WTC11 (cell line): ENCODE results near the gene GRIN1. TPM values are rescaled to one million over a fixed set of nuclear protein-coding genes. Genes with fewer than 3 reads are reported as not detected.

ENCODE experiments used
- ATAC-seq: fragments of 200-7000 bp; cut with Tn5 transposase; 2 replicates; pipeline ENCODE4 v1.10.0; 2021; ENCODE audit warnings: mild to moderate bottlenecking, moderate library complexity
- CTCF ChIA-PET: fragments of 300-600 bp; sonication (Branson Sonifier 250); formaldehyde crosslinking; loops from one replicate; lab custom pipeline; 2021; ENCODE audit warnings: antibody characterized with exemption; lab: Charles Lee
- POLR2A ChIA-PET: fragments of 350-600 bp; sonication (Branson Sonifier 250); formaldehyde crosslinking; loops from one replicate; lab custom pipeline; 2021; ENCODE audit warnings: antibody characterized with exemption; lab: Charles Lee
- DNase-seq: peaks from one replicate; pipeline ENCODE4 v3.0.0; 2021; ENCODE audit warnings: low spot score
- H3K27ac Mint-ChIP-seq: 2 replicates; pipeline ENCODE4 v1.8.0; 2021; ENCODE audit warnings: mixed read lengths
- H3K27me3 Mint-ChIP-seq: 2 replicates; pipeline ENCODE4 v1.8.0; 2021; ENCODE audit warnings: low read depth, mild to moderate bottlenecking, moderate library complexity, mixed read lengths
- H3K36me3 Mint-ChIP-seq: 2 replicates; pipeline ENCODE4 v1.8.0; 2021; ENCODE audit warnings: mixed read lengths
- H3K4me1 Mint-ChIP-seq: 2 replicates; pipeline ENCODE4 v1.8.0; 2022; ENCODE audit warnings: mixed read lengths
- H3K4me3 Mint-ChIP-seq: 2 replicates; pipeline ENCODE4 v1.8.0; 2021; ENCODE audit warnings: mild to moderate bottlenecking, moderate library complexity, mixed read lengths
- H3K9me3 Mint-ChIP-seq: 2 replicates; pipeline ENCODE4 v1.8.0; 2021; ENCODE audit warnings: mixed read lengths
- ATF3 ChIP-seq: sonication (generic); formaldehyde crosslinking; conservative IDR thresholded peaks from 2 replicates; pipeline ENCODE4 v1.8.1; 2022; ENCODE audit warnings: mild to moderate bottlenecking, missing genetic modification reagents
- CBFB ChIP-seq: sonication (generic); formaldehyde crosslinking; IDR thresholded peaks from 2 replicates; pipeline ENCODE4 v1.8.1; 2022; ENCODE audit warnings: mild to moderate bottlenecking, low read depth, missing genetic modification reagents
- CDX4 ChIP-seq: fragments of 250-450 bp; sonication (Bioruptor Pico); IDR thresholded peaks from 2 replicates; pipeline ENCODE4 v1.9.0; 2021; ENCODE audit warnings: moderate library complexity, mild to moderate bottlenecking, inconsistent platforms, borderline replicate concordance
- ELF4 ChIP-seq: sonication (generic); formaldehyde crosslinking; IDR thresholded peaks from 2 replicates; pipeline ENCODE4 v1.8.1; 2022; ENCODE audit warnings: low read depth, mild to moderate bottlenecking, moderate library complexity, missing genetic modification reagents
- FOXJ3 ChIP-seq: sonication (generic); formaldehyde crosslinking; IDR thresholded peaks from 2 replicates; pipeline ENCODE4 v1.9.0; 2021; ENCODE audit warnings: missing genetic modification reagents, mild to moderate bottlenecking, borderline replicate concordance
- FOXP1 ChIP-seq: sonication (generic); formaldehyde crosslinking; IDR thresholded peaks from 2 replicates; pipeline ENCODE4 v1.8.0; 2022; ENCODE audit warnings: missing genetic modification reagents, mild to moderate bottlenecking, moderate library complexity, borderline replicate concordance
- FOXP4 ChIP-seq: sonication (generic); formaldehyde crosslinking; IDR thresholded peaks from 2 replicates; pipeline ENCODE4 v1.8.0; 2022; ENCODE audit warnings: mild to moderate bottlenecking, missing genetic modification reagents
- HMGA2 ChIP-seq: fragments of 250-450 bp; sonication (Bioruptor Pico); IDR thresholded peaks from 2 replicates; pipeline ENCODE4 v1.4.0; 2021; ENCODE audit warnings: mild to moderate bottlenecking, moderate library complexity
- PREB ChIP-seq: sonication (generic); formaldehyde crosslinking; IDR thresholded peaks from 2 replicates; pipeline ENCODE4 v1.8.1; 2022; ENCODE audit warnings: mild to moderate bottlenecking, missing genetic modification reagents, moderate library complexity, borderline replicate concordance
- SP1 ChIP-seq: sonication (generic); formaldehyde crosslinking; conservative IDR thresholded peaks from 2 replicates; pipeline ENCODE4 v1.8.1; 2022; ENCODE audit warnings: missing genetic modification reagents
- TEAD4 ChIP-seq: sonication (generic); formaldehyde crosslinking; IDR thresholded peaks from 2 replicates; pipeline ENCODE4 v1.8.0; 2022; ENCODE audit warnings: mild to moderate bottlenecking, missing genetic modification reagents
- TP53 ChIP-seq: sonication (generic); formaldehyde crosslinking; IDR thresholded peaks from 2 replicates; pipeline ENCODE4 v1.8.1; 2023; ENCODE audit warnings: mild to moderate bottlenecking, missing genetic modification reagents
- ZNF423 ChIP-seq: fragments of 250-450 bp; sonication (Bioruptor Pico); IDR thresholded peaks from 2 replicates; pipeline ENCODE4 v2.1.2; 2022; ENCODE audit warnings: mild to moderate bottlenecking, moderate library complexity
- total RNA-seq: library from RNA; stranded (reverse); gene quantifications from 3 replicates; pipeline ENCODE4 v1.2.3, GENCODE V29; 2021
- TF ChIP-seq, protein P1 (sequence below): sonication (generic); formaldehyde crosslinking; IDR thresholded peaks from 2 replicates; pipeline ENCODE4 v1.8.1; 2022; ENCODE audit warnings: mild to moderate bottlenecking, moderate library complexity, missing genetic modification reagents
- TF ChIP-seq, protein P2 (sequence below): sonication (generic); formaldehyde crosslinking; conservative IDR thresholded peaks from 2 replicates; pipeline ENCODE4 v1.8.1; 2023; ENCODE audit warnings: mild to moderate bottlenecking, low read depth, missing genetic modification reagents, moderate library complexity
- TF ChIP-seq, protein P3 (sequence below): sonication (generic); formaldehyde crosslinking; IDR thresholded peaks from 2 replicates; pipeline ENCODE4 v1.8.1; 2023; ENCODE audit warnings: mild to moderate bottlenecking, missing genetic modification reagents, borderline replicate concordance
- TF ChIP-seq, protein P4 (sequence below): sonication (generic); formaldehyde crosslinking; IDR thresholded peaks from 2 replicates; pipeline ENCODE4 v1.8.1; 2022; ENCODE audit warnings: low read depth, missing genetic modification reagents, borderline replicate concordance
- TF ChIP-seq, protein P5 (sequence below): fragments of 250-450 bp; sonication (Bioruptor Pico); IDR thresholded peaks from 2 replicates; pipeline ENCODE4 v1.8.0; 2021; ENCODE audit warnings: mild to moderate bottlenecking
- TF ChIP-seq, protein P6 (sequence below): sonication (generic); formaldehyde crosslinking; IDR thresholded peaks from 2 replicates; pipeline ENCODE4 v1.8.0; 2022; ENCODE audit warnings: mild to moderate bottlenecking, missing genetic modification reagents

Gene GRIN1
- total RNA-seq, 1 experiment from 2014 or later = 4.1 TPM

DNA sequence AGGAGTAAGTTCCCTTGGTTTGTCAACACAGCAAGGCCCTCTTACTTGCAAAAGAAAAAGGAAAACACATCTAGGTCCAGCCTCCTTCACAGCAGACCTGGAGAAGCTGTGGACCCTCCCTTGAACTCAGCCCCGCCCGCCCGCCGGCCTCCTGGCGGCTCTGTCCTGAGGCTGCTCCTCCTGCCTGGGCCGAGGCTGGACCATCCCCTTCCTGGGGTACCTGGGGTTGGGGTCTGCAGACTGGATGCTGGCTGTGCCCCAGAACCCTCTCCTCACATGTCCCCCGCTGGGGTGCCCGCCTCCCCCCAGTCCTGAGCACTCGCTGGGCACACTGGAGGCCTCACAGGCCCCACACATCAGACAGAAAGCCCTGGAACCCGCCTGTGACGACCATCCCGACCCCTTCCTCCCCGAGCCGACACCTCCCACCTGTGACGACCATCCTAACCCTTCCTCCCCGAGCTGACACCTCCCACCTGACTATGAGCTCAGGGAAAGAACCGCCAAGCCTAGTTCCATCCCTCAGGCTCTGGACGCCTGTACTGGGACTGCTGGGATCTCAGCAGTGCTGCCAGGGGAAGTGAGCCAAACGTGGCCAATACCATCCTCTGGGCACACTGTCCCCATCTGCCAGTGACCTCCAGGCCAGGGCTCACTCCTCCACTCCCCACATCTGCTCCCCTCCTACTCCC, 40.1 kb downstream of the GRIN1 start:
- DNase-seq (no peak), ATAC-seq (no peak)
- Mint-ChIP-seq H3K36me3 (peaks cover 9% of the 10 kb centered on the region), H3K9me3 (no peaks in the 10 kb centered on the region), H3K4me1 (no peaks in the 10 kb centered on the region), H3K27ac (no peak overlapping the region), H3K4me3 (no peak overlapping the region), H3K27me3 (no peaks in the 10 kb centered on the region; the same call in 1 of the 2 replicates)
- CTCF ChIA-PET = interaction anchor here (1.0 to 1.4 kb wide), 2 partner anchors 9 to 115 kb away, joined by 3 to 4 read pairs; partner anchors contain the start of gene LRRC26
- POLR2A ChIA-PET = no interaction called here
- TF ChIP-seq, protein P1, sequence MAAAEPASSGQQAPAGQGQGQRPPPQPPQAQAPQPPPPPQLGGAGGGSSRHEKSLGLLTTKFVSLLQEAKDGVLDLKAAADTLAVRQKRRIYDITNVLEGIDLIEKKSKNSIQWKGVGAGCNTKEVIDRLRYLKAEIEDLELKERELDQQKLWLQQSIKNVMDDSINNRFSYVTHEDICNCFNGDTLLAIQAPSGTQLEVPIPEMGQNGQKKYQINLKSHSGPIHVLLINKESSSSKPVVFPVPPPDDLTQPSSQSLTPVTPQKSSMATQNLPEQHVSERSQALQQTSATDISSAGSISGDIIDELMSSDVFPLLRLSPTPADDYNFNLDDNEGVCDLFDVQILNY = no peak
- no peak for TF ChIP-seq PREB (CRISPR knock-in tag)
- TF ChIP-seq SP1 (CRISPR knock-in tag) = no peak
- TF ChIP-seq TP53 (CRISPR knock-in tag) = no peak
- no peak for TF ChIP-seq CBFB (CRISPR knock-in tag)
- TF ChIP-seq FOXJ3 (CRISPR knock-in tag) = no peak
- no peak for TF ChIP-seq TEAD4 (CRISPR knock-in tag)
- TF ChIP-seq ATF3 (CRISPR knock-in tag) = no peak
- TF ChIP-seq, protein P2, sequence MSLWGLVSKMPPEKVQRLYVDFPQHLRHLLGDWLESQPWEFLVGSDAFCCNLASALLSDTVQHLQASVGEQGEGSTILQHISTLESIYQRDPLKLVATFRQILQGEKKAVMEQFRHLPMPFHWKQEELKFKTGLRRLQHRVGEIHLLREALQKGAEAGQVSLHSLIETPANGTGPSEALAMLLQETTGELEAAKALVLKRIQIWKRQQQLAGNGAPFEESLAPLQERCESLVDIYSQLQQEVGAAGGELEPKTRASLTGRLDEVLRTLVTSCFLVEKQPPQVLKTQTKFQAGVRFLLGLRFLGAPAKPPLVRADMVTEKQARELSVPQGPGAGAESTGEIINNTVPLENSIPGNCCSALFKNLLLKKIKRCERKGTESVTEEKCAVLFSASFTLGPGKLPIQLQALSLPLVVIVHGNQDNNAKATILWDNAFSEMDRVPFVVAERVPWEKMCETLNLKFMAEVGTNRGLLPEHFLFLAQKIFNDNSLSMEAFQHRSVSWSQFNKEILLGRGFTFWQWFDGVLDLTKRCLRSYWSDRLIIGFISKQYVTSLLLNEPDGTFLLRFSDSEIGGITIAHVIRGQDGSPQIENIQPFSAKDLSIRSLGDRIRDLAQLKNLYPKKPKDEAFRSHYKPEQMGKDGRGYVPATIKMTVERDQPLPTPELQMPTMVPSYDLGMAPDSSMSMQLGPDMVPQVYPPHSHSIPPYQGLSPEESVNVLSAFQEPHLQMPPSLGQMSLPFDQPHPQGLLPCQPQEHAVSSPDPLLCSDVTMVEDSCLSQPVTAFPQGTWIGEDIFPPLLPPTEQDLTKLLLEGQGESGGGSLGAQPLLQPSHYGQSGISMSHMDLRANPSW (CRISPR knock-in tag) = no peak
- TF ChIP-seq ELF4 (CRISPR knock-in tag) = no peak
- TF ChIP-seq, protein P3, sequence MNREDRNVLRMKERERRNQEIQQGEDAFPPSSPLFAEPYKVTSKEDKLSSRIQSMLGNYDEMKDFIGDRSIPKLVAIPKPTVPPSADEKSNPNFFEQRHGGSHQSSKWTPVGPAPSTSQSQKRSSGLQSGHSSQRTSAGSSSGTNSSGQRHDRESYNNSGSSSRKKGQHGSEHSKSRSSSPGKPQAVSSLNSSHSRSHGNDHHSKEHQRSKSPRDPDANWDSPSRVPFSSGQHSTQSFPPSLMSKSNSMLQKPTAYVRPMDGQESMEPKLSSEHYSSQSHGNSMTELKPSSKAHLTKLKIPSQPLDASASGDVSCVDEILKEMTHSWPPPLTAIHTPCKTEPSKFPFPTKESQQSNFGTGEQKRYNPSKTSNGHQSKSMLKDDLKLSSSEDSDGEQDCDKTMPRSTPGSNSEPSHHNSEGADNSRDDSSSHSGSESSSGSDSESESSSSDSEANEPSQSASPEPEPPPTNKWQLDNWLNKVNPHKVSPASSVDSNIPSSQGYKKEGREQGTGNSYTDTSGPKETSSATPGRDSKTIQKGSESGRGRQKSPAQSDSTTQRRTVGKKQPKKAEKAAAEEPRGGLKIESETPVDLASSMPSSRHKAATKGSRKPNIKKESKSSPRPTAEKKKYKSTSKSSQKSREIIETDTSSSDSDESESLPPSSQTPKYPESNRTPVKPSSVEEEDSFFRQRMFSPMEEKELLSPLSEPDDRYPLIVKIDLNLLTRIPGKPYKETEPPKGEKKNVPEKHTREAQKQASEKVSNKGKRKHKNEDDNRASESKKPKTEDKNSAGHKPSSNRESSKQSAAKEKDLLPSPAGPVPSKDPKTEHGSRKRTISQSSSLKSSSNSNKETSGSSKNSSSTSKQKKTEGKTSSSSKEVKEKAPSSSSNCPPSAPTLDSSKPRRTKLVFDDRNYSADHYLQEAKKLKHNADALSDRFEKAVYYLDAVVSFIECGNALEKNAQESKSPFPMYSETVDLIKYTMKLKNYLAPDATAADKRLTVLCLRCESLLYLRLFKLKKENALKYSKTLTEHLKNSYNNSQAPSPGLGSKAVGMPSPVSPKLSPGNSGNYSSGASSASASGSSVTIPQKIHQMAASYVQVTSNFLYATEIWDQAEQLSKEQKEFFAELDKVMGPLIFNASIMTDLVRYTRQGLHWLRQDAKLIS = no peak
- no peak for TF ChIP-seq HMGA2 (CRISPR knock-in tag)
- TF ChIP-seq CDX4 (CRISPR knock-in tag) = no peak
- TF ChIP-seq, protein P4, sequence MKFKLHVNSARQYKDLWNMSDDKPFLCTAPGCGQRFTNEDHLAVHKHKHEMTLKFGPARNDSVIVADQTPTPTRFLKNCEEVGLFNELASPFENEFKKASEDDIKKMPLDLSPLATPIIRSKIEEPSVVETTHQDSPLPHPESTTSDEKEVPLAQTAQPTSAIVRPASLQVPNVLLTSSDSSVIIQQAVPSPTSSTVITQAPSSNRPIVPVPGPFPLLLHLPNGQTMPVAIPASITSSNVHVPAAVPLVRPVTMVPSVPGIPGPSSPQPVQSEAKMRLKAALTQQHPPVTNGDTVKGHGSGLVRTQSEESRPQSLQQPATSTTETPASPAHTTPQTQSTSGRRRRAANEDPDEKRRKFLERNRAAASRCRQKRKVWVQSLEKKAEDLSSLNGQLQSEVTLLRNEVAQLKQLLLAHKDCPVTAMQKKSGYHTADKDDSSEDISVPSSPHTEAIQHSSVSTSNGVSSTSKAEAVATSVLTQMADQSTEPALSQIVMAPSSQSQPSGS (CRISPR knock-in tag) = no peak
- TF ChIP-seq, protein P5, sequence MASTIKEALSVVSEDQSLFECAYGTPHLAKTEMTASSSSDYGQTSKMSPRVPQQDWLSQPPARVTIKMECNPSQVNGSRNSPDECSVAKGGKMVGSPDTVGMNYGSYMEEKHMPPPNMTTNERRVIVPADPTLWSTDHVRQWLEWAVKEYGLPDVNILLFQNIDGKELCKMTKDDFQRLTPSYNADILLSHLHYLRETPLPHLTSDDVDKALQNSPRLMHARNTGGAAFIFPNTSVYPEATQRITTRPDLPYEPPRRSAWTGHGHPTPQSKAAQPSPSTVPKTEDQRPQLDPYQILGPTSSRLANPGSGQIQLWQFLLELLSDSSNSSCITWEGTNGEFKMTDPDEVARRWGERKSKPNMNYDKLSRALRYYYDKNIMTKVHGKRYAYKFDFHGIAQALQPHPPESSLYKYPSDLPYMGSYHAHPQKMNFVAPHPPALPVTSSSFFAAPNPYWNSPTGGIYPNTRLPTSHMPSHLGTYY (CRISPR knock-in tag) = no peak
- no peak for TF ChIP-seq ZNF423 (CRISPR knock-in tag)
- TF ChIP-seq, protein P6, sequence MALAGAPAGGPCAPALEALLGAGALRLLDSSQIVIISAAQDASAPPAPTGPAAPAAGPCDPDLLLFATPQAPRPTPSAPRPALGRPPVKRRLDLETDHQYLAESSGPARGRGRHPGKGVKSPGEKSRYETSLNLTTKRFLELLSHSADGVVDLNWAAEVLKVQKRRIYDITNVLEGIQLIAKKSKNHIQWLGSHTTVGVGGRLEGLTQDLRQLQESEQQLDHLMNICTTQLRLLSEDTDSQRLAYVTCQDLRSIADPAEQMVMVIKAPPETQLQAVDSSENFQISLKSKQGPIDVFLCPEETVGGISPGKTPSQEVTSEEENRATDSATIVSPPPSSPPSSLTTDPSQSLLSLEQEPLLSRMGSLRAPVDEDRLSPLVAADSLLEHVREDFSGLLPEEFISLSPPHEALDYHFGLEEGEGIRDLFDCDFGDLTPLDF (CRISPR knock-in tag) = no peak
- no peak for TF ChIP-seq FOXP4
- no peak for TF ChIP-seq FOXP1
